HG02763 (cell line): ENCODE measurements around the gene DBH.
"Not testable (repeated sequence)": the region's sequence is repeated elsewhere in the genome, so short reads cannot be mapped to it uniquely, and the experiment has no call there.

ENCODE experiments used
- ATAC-seq: cut with Tn5 transposase; IDR thresholded peaks from one replicate; pipeline ENCODE4 v1.9.1; 2021; ENCODE audit warnings: mild to moderate bottlenecking, moderate library complexity; ENCODE audit not compliant: unreplicated experiment

The DBH gene

DNA sequence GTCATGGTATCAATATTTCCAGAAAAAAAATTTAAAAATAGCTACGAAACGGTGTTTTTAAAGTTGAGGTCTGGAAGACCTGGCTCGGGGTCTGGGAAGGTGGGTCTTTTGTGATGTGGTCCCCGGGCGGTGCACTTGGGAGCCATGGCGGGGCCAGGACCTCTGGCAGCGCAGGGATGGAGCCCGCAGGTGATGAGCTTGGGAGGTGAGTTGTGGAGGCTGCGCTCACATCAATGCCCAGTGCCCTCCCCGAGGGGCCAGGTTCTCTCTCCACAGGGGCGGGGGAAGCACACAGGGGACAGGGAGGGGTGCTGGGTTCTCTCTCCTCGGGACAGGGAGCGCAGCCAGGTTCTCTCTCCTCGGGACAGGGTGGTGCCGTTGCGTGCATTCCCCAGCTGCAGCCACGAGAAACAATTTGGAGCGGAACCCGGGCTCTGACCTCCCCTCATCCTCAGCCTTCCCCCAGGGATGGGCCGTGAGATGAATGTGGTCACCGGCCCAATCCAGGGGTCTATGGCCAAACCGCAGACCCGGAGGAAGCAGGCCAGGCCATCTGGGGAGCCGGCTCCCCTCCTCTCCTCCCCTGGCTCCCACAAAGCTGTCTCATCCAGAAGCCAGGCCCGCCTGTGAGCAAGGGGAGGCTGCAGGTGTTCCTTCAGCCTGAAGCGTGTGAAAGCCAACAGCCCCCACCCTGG, 25.8 kb downstream of the DBH start:
- no peak for ATAC-seq

GRCh38 chr9:133664173-133665050, 28.2 kb downstream of the DBH start:
- no peak for ATAC-seq

- ATAC-seq: no peak
These were observed 28.9 kb downstream of the DBH start for GRCh38 chr9:133665096-133665495.

- ATAC-seq: no peak
These were observed 29.4 kb downstream of the DBH start for GRCh38 chr9:133665535-133665934.

GRCh38 chr9:133666387-133666786, 30.2 kb downstream of the DBH start:
- ATAC-seq: no peak

GRCh38 chr9:133666845-133667244, 30.7 kb downstream of the DBH start:
- no peak for ATAC-seq

DNA sequence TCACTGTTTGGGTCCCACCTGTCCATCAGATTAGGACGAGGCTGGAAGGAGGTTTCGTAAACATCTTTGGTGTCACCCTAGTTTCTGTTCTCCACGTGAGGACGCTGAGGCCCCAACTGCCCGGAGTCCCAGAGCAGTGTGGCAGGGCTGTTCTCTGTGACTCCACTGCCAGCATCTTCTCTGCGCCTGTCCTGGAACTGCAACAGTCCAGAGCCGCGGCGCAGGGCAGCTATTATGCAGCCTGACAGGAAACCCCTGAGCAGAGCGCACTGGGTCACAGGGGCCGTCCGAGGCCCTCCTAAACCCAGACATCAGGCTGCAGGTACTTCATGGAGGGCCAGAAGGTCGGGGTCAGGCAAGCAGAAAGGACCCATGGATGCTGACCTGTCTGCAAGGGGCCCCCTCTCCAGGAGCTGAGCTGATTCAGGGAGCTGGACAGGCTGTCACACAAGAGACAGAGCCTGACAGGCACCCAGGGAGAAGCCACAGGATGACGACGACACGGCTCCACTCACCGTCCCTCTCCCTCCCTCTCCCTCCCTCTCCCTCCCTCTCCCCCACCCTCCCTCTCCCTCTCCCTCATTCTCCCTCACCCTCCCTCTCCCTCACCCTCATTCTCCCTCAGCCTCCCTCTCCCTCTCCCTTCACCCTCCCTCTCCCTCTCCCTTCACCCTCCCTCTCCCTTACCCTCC, 31.7 kb downstream of the DBH start:
- ATAC-seq: no peak

GRCh38 chr9:133669182-133669801, 33.1 kb downstream of the DBH start:
- no peak for ATAC-seq

- no peak for ATAC-seq
These were observed 34.3 kb downstream of the DBH start for GRCh38 chr9:133670466-133670865.

GRCh38 chr9:133671371-133671770, 35.2 kb downstream of the DBH start:
- ATAC-seq: no peak

DNA sequence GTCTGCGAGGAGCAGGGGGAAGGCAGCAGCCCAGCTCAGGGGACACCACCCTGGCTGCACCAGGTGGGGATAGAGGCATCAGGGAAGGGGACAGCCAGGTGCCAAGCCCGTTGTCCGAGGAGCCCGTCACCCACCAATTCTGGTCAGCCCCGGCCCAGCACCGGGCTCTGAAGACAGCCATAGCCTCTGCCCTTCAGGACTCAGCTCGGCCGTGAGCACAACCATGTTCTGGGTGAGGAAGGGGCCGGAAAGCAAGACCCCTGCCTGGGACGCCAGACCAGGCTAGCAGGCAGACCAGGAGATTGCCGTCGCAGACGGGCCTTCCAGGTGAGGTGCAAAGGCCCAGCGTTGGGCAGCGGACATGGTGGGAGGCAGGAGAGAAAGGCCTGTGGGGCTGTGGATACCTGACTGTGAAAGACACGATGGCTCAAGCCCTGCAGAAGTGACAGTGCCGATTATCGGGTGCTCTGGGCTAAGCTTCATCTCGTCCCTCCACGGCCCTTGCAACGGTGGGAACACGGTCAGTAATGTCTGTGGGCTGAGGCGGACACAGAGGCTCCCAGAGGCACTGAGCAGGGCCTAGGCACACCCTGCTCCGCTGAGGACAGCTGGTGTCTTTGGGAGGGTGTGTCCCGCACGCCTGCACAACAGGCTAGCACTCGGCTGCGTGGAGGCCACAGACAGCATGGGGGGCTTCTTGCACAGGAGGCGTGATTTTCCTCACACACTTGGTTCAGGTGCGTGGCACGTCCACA, 36.5 kb downstream of the DBH start:
- no peak for ATAC-seq

DNA sequence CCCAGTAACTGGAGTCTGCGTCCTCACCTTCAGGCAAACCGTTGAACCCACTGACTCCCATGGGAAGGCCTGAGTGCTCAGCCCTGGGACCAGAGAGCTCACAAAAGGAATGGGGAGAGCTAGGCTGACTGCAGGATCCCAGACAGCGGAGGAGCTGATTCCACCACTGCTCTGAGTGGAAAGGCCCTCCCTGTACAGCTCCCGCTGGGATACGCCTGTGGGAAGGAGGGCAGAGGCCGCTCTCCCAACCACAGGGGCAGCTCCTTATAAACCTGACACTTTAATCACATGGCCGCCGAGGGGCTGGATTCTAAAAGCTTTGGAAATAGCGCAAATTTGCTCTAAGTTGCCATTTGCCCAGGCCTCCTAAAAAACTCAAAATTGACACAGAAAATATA, 37.1 kb downstream of the DBH start:
- no peak for ATAC-seq

- ATAC-seq: no peak
These were observed 37.9 kb downstream of the DBH start for GRCh38 chr9:133674091-133674490.

DNA sequence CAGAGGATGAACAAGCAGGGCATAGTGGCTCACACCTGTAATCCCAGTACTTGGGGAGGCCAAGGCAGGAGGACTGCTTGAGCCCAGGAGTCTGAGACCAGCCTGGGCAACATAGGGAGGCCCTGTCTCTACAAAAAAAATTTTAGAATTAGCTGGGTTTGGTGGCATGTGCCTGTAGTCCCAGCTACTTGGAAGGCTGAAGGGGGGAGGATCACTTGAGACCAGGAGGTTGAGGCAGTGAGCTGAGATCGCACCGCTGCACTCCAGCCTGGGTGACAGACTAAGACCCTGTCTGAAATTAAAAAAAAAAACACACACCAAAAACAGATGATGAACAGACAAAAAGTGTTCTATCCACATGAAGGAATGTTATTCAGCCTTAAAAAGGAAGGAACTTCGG, 39.6 kb downstream of the DBH start:
- ATAC-seq: not testable (repeated sequence)

- no peak for ATAC-seq
These were observed 40.3 kb downstream of the DBH start for GRCh38 chr9:133676450-133676849.

DNA sequence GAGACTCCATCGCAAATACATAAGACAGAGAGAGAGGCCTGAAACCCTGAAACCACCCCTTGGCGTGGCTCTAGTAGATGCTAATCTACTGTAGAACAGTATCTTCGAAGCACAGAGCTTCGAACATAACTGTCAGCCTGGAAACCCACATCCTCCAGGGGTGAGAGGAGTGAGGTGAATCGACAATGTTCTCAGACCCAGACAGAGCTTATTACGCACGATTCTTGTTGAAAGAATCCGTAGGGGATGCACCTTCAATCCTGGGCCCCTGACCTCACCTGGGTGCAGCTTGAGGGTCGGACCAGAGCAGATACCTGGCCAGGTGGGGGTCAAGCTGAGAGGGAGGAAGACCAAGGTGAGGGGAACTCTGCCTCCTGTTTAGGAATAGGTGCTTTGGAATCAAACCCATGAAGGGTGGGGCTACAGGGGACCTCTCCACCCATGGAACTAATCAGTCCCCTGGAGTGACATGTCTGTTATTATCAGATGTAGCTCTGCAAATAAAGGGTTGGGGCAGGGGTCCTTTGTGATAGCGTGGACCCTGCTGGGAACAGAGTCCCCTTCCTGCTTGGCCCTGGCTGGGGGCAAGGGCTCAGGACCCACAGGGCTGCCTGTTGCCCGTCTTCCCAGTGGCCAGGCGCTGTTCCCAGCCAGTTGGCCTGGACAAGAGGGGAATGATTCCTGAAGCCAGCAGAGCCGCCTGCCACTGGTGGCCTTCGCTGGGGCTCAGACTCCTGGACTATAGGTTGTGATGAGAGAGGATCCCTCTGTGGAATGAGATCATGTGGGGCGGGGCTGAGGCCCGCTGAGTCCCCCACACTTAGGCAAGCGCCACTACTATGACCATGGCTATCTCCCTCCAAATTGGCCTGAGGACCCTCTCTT, 41.2 kb downstream of the DBH start:
- ATAC-seq: no peak

- ATAC-seq: no peak
These were observed 42.9 kb downstream of the DBH start for GRCh38 chr9:133679056-133679455.

GRCh38 chr9:133679466-133680061, 43.4 kb downstream of the DBH start:
- ATAC-seq: no peak
